ENCODE measurements around the gene RPH3AL.

- no peak for TF ChIP-seq CTCF (conservative IDR thresholded peaks at IDR 0.05)
- TF ChIP-seq EZH2 (IDR thresholded peaks at IDR 0.05; ENCODE audit: low read depth), result no peak
These were observed 77.7 kb downstream of the RPH3AL start for GRCh38 chr17:274902-275301.
